ENCODE measurements around the gene LMO4.

DNA sequence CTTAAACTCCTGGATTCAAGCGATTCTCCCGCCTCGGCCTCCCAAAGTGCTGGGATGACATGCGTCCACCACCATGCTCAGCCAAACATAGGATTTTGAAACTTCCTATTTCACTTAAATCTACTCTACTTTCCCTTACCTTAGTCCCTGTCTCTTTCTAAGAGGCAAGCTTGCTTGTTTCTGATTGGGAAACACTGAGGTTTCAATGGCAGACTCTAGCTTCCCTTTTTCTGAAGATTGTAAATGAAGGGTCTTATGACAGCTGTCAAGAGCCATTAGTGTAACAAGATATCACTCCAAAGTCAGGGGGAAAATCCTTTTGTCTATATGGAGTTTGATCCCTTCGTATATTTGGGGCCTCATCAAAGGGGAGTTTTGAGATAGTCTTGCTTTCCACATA is 23.5 kb upstream of the LMO4 start:
- TF ChIP-seq CTCF (IDR thresholded peaks at IDR 0.05) (no peak), EZH2 (IDR thresholded peaks at IDR 0.05; ENCODE audit: borderline replicate concordance, insufficient read depth, low read depth, low read length, poor library complexity, severe bottlenecking) (no peak)
